ENCODE results near the gene ITPR1. TPM values are rescaled to one million over a fixed set of nuclear protein-coding genes. Genes with fewer than 3 reads are reported as not detected.

Gene ITPR1
- total and polyA plus RNA-seq, 4 donors, result 3.7 to 39.4 (median 8.2) TPM

DNA sequence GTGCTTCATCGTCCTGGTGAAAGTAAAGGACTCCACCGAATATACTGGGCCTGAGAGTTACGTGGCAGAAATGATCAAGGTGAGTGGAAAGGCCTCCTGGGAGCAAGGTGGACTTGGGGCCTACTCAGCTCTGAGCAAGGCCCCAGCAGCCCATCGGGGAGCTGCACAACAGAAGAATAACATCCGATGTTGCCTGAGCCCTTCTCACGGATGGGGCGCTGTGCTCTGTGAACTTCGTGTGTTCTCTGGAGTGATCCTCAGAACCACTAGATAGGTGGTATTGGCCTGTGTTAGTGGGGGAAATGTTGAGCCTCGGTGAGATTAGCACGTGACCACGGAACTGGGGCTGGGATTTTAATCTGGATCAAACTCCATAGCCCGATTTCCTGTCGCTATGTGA, 325.0 kb downstream of the ITPR1 start:
- Histone ChIP-seq H3K4me1 (ENCODE audit: control insufficient read depth in 4 of 4, insufficient read depth in 4 of 4, low read length in 3 of 4) (no peaks in the 10 kb centered on the region), H3K4me3 (ENCODE audit: low read depth in 1 of 3, low read length in 3 of 3) (no peak overlapping the region), H3K9ac (ENCODE audit: low read depth in 1 of 2, low read length in 2 of 2) (no peak overlapping the region), H3K36me3 (ENCODE audit: control insufficient read depth in 4 of 4, insufficient read depth in 3 of 4, low read depth in 1 of 4, low read length in 3 of 4) (peaks cover 3 to 15% (median 6%) of the 10 kb centered on the region in 4 donors), H3K27me3 (ENCODE audit: control insufficient read depth in 4 of 4, insufficient read depth in 4 of 4, low read length in 3 of 4) (no peaks in the 10 kb centered on the region), H3K27ac (ENCODE audit: low read depth in 1 of 2, low read length in 2 of 2) (no peak overlapping the region), H3K9me3 (ENCODE audit: control insufficient read depth in 4 of 4, low read length in 3 of 4) (peaks cover 0 to 3% (median 0%) of the 10 kb centered on the region in 4 donors)
- 98% methylated on average over 13 of the region's 13 CpGs for WGBS
- TF ChIP-seq NR2F2 (IDR thresholded peaks at IDR 0.05) (no peak), SP1 (IDR thresholded peaks at IDR 0.05) (no peak), HNF4A (conservative IDR thresholded peaks at IDR 0.05) (no peak), RAD21 (IDR thresholded peaks at IDR 0.05) (no peak), HNF4G (IDR thresholded peaks at IDR 0.05) (no peak), JUND (IDR thresholded peaks at IDR 0.05) (no peak), FOXA1 (IDR thresholded peaks at IDR 0.05) (no peak), GABPA (IDR thresholded peaks at IDR 0.05 in 1 of 2, conservative IDR thresholded peaks at IDR 0.05 in 1 of 2) (no peak), YY1 (IDR thresholded peaks at IDR 0.05) (no peak), EGR1 (IDR thresholded peaks at IDR 0.05; ENCODE audit: low read depth in 2 of 2) (no peak), FOXA2 (IDR thresholded peaks at IDR 0.05) (no peak), RXRA (IDR thresholded peaks at IDR 0.05) (no peak), TAF1 (conservative IDR thresholded peaks at IDR 0.05) (no peak)
- TF ChIP-seq, protein P1, sequence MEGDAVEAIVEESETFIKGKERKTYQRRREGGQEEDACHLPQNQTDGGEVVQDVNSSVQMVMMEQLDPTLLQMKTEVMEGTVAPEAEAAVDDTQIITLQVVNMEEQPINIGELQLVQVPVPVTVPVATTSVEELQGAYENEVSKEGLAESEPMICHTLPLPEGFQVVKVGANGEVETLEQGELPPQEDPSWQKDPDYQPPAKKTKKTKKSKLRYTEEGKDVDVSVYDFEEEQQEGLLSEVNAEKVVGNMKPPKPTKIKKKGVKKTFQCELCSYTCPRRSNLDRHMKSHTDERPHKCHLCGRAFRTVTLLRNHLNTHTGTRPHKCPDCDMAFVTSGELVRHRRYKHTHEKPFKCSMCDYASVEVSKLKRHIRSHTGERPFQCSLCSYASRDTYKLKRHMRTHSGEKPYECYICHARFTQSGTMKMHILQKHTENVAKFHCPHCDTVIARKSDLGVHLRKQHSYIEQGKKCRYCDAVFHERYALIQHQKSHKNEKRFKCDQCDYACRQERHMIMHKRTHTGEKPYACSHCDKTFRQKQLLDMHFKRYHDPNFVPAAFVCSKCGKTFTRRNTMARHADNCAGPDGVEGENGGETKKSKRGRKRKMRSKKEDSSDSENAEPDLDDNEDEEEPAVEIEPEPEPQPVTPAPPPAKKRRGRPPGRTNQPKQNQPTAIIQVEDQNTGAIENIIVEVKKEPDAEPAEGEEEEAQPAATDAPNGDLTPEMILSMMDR (IDR thresholded peaks at IDR 0.05; ENCODE audit: low read depth, low read length, missing input control), result no peak
- TF ChIP-seq, protein P2, sequence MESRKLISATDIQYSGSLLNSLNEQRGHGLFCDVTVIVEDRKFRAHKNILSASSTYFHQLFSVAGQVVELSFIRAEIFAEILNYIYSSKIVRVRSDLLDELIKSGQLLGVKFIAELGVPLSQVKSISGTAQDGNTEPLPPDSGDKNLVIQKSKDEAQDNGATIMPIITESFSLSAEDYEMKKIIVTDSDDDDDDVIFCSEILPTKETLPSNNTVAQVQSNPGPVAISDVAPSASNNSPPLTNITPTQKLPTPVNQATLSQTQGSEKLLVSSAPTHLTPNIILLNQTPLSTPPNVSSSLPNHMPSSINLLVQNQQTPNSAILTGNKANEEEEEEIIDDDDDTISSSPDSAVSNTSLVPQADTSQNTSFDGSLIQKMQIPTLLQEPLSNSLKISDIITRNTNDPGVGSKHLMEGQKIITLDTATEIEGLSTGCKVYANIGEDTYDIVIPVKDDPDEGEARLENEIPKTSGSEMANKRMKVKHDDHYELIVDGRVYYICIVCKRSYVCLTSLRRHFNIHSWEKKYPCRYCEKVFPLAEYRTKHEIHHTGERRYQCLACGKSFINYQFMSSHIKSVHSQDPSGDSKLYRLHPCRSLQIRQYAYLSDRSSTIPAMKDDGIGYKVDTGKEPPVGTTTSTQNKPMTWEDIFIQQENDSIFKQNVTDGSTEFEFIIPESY (IDR thresholded peaks at IDR 0.05), result no peak
- TF ChIP-seq, protein P3, sequence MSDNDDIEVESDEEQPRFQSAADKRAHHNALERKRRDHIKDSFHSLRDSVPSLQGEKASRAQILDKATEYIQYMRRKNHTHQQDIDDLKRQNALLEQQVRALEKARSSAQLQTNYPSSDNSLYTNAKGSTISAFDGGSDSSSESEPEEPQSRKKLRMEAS (IDR thresholded peaks at IDR 0.05), result no peak
- TF ChIP-seq, protein P4, sequence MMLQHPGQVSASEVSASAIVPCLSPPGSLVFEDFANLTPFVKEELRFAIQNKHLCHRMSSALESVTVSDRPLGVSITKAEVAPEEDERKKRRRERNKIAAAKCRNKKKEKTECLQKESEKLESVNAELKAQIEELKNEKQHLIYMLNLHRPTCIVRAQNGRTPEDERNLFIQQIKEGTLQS (IDR thresholded peaks at IDR 0.05), result no peak
- TF ChIP-seq, protein P5, sequence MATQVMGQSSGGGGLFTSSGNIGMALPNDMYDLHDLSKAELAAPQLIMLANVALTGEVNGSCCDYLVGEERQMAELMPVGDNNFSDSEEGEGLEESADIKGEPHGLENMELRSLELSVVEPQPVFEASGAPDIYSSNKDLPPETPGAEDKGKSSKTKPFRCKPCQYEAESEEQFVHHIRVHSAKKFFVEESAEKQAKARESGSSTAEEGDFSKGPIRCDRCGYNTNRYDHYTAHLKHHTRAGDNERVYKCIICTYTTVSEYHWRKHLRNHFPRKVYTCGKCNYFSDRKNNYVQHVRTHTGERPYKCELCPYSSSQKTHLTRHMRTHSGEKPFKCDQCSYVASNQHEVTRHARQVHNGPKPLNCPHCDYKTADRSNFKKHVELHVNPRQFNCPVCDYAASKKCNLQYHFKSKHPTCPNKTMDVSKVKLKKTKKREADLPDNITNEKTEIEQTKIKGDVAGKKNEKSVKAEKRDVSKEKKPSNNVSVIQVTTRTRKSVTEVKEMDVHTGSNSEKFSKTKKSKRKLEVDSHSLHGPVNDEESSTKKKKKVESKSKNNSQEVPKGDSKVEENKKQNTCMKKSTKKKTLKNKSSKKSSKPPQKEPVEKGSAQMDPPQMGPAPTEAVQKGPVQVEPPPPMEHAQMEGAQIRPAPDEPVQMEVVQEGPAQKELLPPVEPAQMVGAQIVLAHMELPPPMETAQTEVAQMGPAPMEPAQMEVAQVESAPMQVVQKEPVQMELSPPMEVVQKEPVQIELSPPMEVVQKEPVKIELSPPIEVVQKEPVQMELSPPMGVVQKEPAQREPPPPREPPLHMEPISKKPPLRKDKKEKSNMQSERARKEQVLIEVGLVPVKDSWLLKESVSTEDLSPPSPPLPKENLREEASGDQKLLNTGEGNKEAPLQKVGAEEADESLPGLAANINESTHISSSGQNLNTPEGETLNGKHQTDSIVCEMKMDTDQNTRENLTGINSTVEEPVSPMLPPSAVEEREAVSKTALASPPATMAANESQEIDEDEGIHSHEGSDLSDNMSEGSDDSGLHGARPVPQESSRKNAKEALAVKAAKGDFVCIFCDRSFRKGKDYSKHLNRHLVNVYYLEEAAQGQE (IDR thresholded peaks at IDR 0.05), result no peak
- DNase-seq (ENCODE audit: low spot score), result no peak
